Naive thymus-derived CD8-positive, alpha-beta T cell (primary cell): ENCODE results near the gene SERPINE3. TPM values are rescaled to one million over a fixed set of nuclear protein-coding genes. Genes with fewer than 3 reads are reported as not detected.

Experiments
- ATAC-seq, 2 donors: fragments of 150-1000 bp; cut with Tn5 transposase in 1 of 2; sonication (Bioruptor Pico), chemical (Tn5 transposase) in 1 of 2; 1 replicate in 1 of 2; 2 replicates in 1 of 2; pipeline ENCODE4 v1.10.0; 2021; ENCODE audit warnings: mild to moderate bottlenecking in 2 of 2, moderate library complexity in 2 of 2
- POLR2A ChIA-PET: fragments of 350-600 bp; sonication (Branson Sonifier 250); formaldehyde crosslinking; loops from one replicate; lab custom pipeline; 2021; ENCODE audit warnings: antibody characterized with exemption; lab: Charles Lee
- DNase-seq, 10 donors: peaks; one replicate each; pipeline versions ENCODE4 v3.0.0 to v3.0.0-alpha.2; 2020 to 2022
- H3K27ac Mint-ChIP-seq, 10 donors: one replicate each; pipeline ENCODE4 v1.8.0; 2020 to 2022; ENCODE audit warnings: mild to moderate bottlenecking in 10 of 10, mixed read lengths in 10 of 10, moderate library complexity in 4 of 10, inconsistent platforms in 1 of 10
- H3K27me3 Mint-ChIP-seq, 5 donors: one replicate each; pipeline ENCODE4 v1.8.0; 2021 to 2022; ENCODE audit warnings: mixed read lengths in 5 of 5
- H3K36me3 Mint-ChIP-seq, 3 donors: one replicate each; pipeline ENCODE4 v1.8.0; 2020 to 2022; ENCODE audit warnings: mixed read lengths in 3 of 3, mild to moderate bottlenecking in 2 of 3, inconsistent platforms in 1 of 3
- H3K4me1 Mint-ChIP-seq, 4 donors: one replicate each; pipeline ENCODE4 v1.8.0; 2021 to 2022; ENCODE audit warnings: mixed read lengths in 4 of 4
- H3K4me3 Mint-ChIP-seq, 10 donors: one replicate each; pipeline ENCODE4 v1.8.0; 2020 to 2022; ENCODE audit warnings: mild to moderate bottlenecking in 10 of 10, mixed read lengths in 10 of 10, moderate library complexity in 6 of 10, inconsistent platforms in 1 of 10
- H3K9me3 Mint-ChIP-seq, 9 donors: one replicate each; pipeline ENCODE4 v1.8.0; 2020 to 2022; ENCODE audit warnings: mixed read lengths in 9 of 9, mild to moderate bottlenecking in 3 of 9, inconsistent platforms in 1 of 9, moderate library complexity in 1 of 9
- polyA plus RNA-seq, 3 donors: library from polyadenylated mRNA; unstranded; fragments of 300-500 nt; fragmentation: Illumina TruSeq; gene quantifications; one replicate each; pipeline ENCODE4 v1.2.3, GENCODE V29; 2021
- total RNA-seq, 8 experiments: library from RNA in 2 of 8; stranded (reverse) in 2 of 8; gene quantifications; one replicate each; pipeline ENCODE4 v1.2.3 and lab custom pipeline; 2021 to 2026

SERPINE3 gene
- total and polyA plus RNA-seq, 5 experiments from 2014 or later, result not detected

GRCh38 chr13:51332566-51333361, 6.7 kb upstream of the SERPINE3 start:
- Mint-ChIP-seq H3K36me3 (peaks cover 0 to 4% (median 2%) of the 10 kb centered on the region in 3 donors), H3K4me3 (no peak overlapping the region), H3K27me3 (no peaks in the 10 kb centered on the region), H3K9me3 (no peaks in the 10 kb centered on the region), H3K27ac (no peak overlapping the region), H3K4me1 (peaks cover 5 to 18% (median 14%) of the 10 kb centered on the region in 4 donors)
- POLR2A ChIA-PET, result no interaction called here
- ATAC-seq (no peak), DNase-seq (no peak)

GRCh38 chr13:51333421-51333820, 6.1 kb upstream of the SERPINE3 start:
- H3K4me1 Mint-ChIP-seq, result peaks cover 5 to 18% (median 14%) of the 10 kb centered on the region in 4 donors
- POLR2A ChIA-PET, result no interaction called here
- H3K4me3 Mint-ChIP-seq, result no peak overlapping the region
- H3K27me3 Mint-ChIP-seq, result no peaks in the 10 kb centered on the region
- DNase-seq (no peak), ATAC-seq (no peak)
- H3K9me3 Mint-ChIP-seq, result no peaks in the 10 kb centered on the region
- peaks cover 0 to 4% (median 2%) of the 10 kb centered on the region in 3 donors for H3K36me3 Mint-ChIP-seq
- no peak overlapping the region for H3K27ac Mint-ChIP-seq

GRCh38 chr13:51333826-51334225, 5.7 kb upstream of the SERPINE3 start:
- no peaks in the 10 kb centered on the region for H3K27me3 Mint-ChIP-seq
- ATAC-seq (no peak), DNase-seq (no peak)
- H3K27ac Mint-ChIP-seq, result no peak overlapping the region
- H3K4me1 Mint-ChIP-seq, result peaks cover 5 to 18% (median 14%) of the 10 kb centered on the region in 4 donors
- H3K36me3 Mint-ChIP-seq, result peaks cover 0 to 4% (median 2%) of the 10 kb centered on the region in 3 donors
- POLR2A ChIA-PET, result no interaction called here
- no peaks in the 10 kb centered on the region for H3K9me3 Mint-ChIP-seq
- H3K4me3 Mint-ChIP-seq, result no peak overlapping the region

- Mint-ChIP-seq H3K27ac (peak overlapping the region in 1 of 10 donors; percentile 32), H3K4me1 (peaks cover 2 to 6% (median 4%) of the 10 kb centered on the region in 4 donors), H3K9me3 (no peaks in the 10 kb centered on the region), H3K27me3 (no peaks in the 10 kb centered on the region), H3K4me3 (no peak overlapping the region), H3K36me3 (no peaks in the 10 kb centered on the region)
- ATAC-seq, result no peak
- no peak for DNase-seq
- POLR2A ChIA-PET, result no interaction called here
Measured at GRCh38 chr13:51336746-51337145, 2.7 kb upstream of the SERPINE3 start.

GRCh38 chr13:51339952-51340732, 651 bp downstream of the SERPINE3 start:
- DNase-seq (no peak), ATAC-seq (no peak)
- Mint-ChIP-seq H3K27ac (no peak overlapping the region), H3K9me3 (no peaks in the 10 kb centered on the region), H3K36me3 (no peaks in the 10 kb centered on the region), H3K4me1 (peaks cover 0 to 2% (median 0%) of the 10 kb centered on the region in 4 donors), H3K4me3 (no peak overlapping the region), H3K27me3 (no peaks in the 10 kb centered on the region)
- POLR2A ChIA-PET, result no interaction called here

GRCh38 chr13:51341232-51341631, 1.7 kb downstream of the SERPINE3 start:
- ATAC-seq, result no peak
- DNase-seq, result no peak
- Mint-ChIP-seq H3K27ac (no peak overlapping the region), H3K4me1 (peaks cover 0 to 2% (median 0%) of the 10 kb centered on the region in 4 donors), H3K27me3 (no peaks in the 10 kb centered on the region), H3K4me3 (no peak overlapping the region), H3K9me3 (no peaks in the 10 kb centered on the region), H3K36me3 (no peaks in the 10 kb centered on the region)
- POLR2A ChIA-PET, result no interaction called here

- no peak overlapping the region for H3K27ac Mint-ChIP-seq
- H3K4me3 Mint-ChIP-seq, result no peak overlapping the region
- no peaks in the 10 kb centered on the region for H3K36me3 Mint-ChIP-seq
- peaks cover 0 to 2% (median 0%) of the 10 kb centered on the region in 4 donors for H3K4me1 Mint-ChIP-seq
- no peak for DNase-seq
- H3K9me3 Mint-ChIP-seq, result no peaks in the 10 kb centered on the region
- H3K27me3 Mint-ChIP-seq, result no peaks in the 10 kb centered on the region
- POLR2A ChIA-PET, result no interaction called here
- ATAC-seq, result no peak
Measured at GRCh38 chr13:51341791-51342190, 2.3 kb downstream of the SERPINE3 start.

GRCh38 chr13:51342706-51343105, 3.2 kb downstream of the SERPINE3 start:
- H3K4me1 Mint-ChIP-seq, result peaks cover 0 to 2% (median 0%) of the 10 kb centered on the region in 4 donors
- H3K4me3 Mint-ChIP-seq, result no peak overlapping the region
- DNase-seq (no peak), ATAC-seq (no peak)
- no peaks in the 10 kb centered on the region for H3K9me3 Mint-ChIP-seq
- peak overlapping the region in 1 of 10 donors; percentile 66 for H3K27ac Mint-ChIP-seq
- H3K27me3 Mint-ChIP-seq, result no peaks in the 10 kb centered on the region
- no peaks in the 10 kb centered on the region for H3K36me3 Mint-ChIP-seq
- POLR2A ChIA-PET, result no interaction called here

- H3K27ac Mint-ChIP-seq, result peak overlapping the region in 1 of 10 donors; percentile 66
- H3K36me3 Mint-ChIP-seq, result peaks cover 0 to under 1% (median 0%) of the 10 kb centered on the region in 3 donors
- no peak for ATAC-seq
Measured at GRCh38 chr13:51343475-51343874, 4.0 kb downstream of the SERPINE3 start.

GRCh38 chr13:51346397-51346796, 6.9 kb downstream of the SERPINE3 start:
- no peak for ATAC-seq
- no peaks in the 10 kb centered on the region for H3K27me3 Mint-ChIP-seq
- H3K36me3 Mint-ChIP-seq, result peaks cover 0 to 8% (median 0%) of the 10 kb centered on the region in 3 donors
- no peaks in the 10 kb centered on the region for H3K4me1 Mint-ChIP-seq
- H3K9me3 Mint-ChIP-seq, result no peaks in the 10 kb centered on the region
- DNase-seq, result no peak
- POLR2A ChIA-PET, result interaction anchor here (0.6 kb wide), 1 partner anchor 483 kb away, joined by 3 read pairs; no protein-coding TSS in a partner anchor
- H3K4me3 Mint-ChIP-seq, result no peak overlapping the region
- H3K27ac Mint-ChIP-seq, result no peak overlapping the region

More at GRCh38 chr13:51343475-51343874, 4.0 kb downstream of the SERPINE3 start:
- Mint-ChIP-seq H3K9me3 (no peaks in the 10 kb centered on the region), H3K4me3 (no peak overlapping the region), H3K4me1 (peaks cover 0 to 2% (median 0%) of the 10 kb centered on the region in 4 donors), H3K27me3 (no peaks in the 10 kb centered on the region)
- POLR2A ChIA-PET, result interaction anchor here (0.6 kb wide), 1 partner anchor 43 kb away, joined by 4 read pairs; no protein-coding TSS in a partner anchor
- DNase-seq, result no peak

- ATAC-seq, result no peak
- POLR2A ChIA-PET, result no interaction called here
- H3K4me3 Mint-ChIP-seq, result no peak overlapping the region
- H3K4me1 Mint-ChIP-seq, result no peaks in the 10 kb centered on the region
- no peak for DNase-seq
- no peaks in the 10 kb centered on the region for H3K27me3 Mint-ChIP-seq
- H3K27ac Mint-ChIP-seq, result peak overlapping the region in 1 of 10 donors; percentile 29
- peaks cover 0 to 12% (median 0%) of the 10 kb centered on the region in 3 donors for H3K36me3 Mint-ChIP-seq
- H3K9me3 Mint-ChIP-seq, result no peaks in the 10 kb centered on the region
Measured at GRCh38 chr13:51347099-51347498, 7.6 kb downstream of the SERPINE3 start.

- H3K27me3 Mint-ChIP-seq, result no peaks in the 10 kb centered on the region
- no peak overlapping the region for H3K27ac Mint-ChIP-seq
- peaks cover 0 to 2% (median 0%) of the 10 kb centered on the region in 9 donors for H3K9me3 Mint-ChIP-seq
- ATAC-seq (no peak), DNase-seq (no peak)
- POLR2A ChIA-PET, result no interaction called here
- peaks cover 0 to 17% (median 3%) of the 10 kb centered on the region in 3 donors for H3K36me3 Mint-ChIP-seq
- H3K4me3 Mint-ChIP-seq, result no peak overlapping the region
- H3K4me1 Mint-ChIP-seq, result no peaks in the 10 kb centered on the region
Measured at GRCh38 chr13:51348069-51348967, 8.8 kb downstream of the SERPINE3 start.
